ENCODE measurements around the gene HVCN1. TPM values are rescaled to one million over a fixed set of nuclear protein-coding genes. Genes with fewer than 3 reads are reported as not detected.

HVCN1 gene
- polyA plus RNA-seq, 2 of the 4 experiments (the other 2 are of a cell fraction): 0.34 to 1.1 TPM

GRCh38 chr12:110599334-110599733, 89.6 kb downstream of the HVCN1 start:
- ATAC-seq (no peak), DNase-seq (ENCODE audit: low read depth in 1 of 2, low spot score in 1 of 2) (no peak), FAIRE-seq (no peak)
- CTCF ChIA-PET: interaction anchor here (0.6 to 11.9 kb wide), 19 partner anchors 10 to 289 kb away, joined by 3 to 184 read pairs (median 6); partner anchors contain the start of genes ARPC3, FAM216A, GPN3 and RAD9B
- no peak overlapping the region for H3K4me2 ChIP-seq
- no peak overlapping the region for H3K27ac ChIP-seq
- H3K4me3 ChIP-seq: no peak overlapping the region
- no peak for TF ChIP-seq CBX2 (IDR thresholded peaks at IDR 0.05; ENCODE audit: borderline replicate concordance, low read depth)
- no peak for TF ChIP-seq MAFK (IDR thresholded peaks at IDR 0.05; ENCODE audit: partially characterized antibody)
- TF ChIP-seq, protein P1, sequence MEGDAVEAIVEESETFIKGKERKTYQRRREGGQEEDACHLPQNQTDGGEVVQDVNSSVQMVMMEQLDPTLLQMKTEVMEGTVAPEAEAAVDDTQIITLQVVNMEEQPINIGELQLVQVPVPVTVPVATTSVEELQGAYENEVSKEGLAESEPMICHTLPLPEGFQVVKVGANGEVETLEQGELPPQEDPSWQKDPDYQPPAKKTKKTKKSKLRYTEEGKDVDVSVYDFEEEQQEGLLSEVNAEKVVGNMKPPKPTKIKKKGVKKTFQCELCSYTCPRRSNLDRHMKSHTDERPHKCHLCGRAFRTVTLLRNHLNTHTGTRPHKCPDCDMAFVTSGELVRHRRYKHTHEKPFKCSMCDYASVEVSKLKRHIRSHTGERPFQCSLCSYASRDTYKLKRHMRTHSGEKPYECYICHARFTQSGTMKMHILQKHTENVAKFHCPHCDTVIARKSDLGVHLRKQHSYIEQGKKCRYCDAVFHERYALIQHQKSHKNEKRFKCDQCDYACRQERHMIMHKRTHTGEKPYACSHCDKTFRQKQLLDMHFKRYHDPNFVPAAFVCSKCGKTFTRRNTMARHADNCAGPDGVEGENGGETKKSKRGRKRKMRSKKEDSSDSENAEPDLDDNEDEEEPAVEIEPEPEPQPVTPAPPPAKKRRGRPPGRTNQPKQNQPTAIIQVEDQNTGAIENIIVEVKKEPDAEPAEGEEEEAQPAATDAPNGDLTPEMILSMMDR (IDR thresholded peaks at IDR 0.05): no peak
- TF ChIP-seq EHMT2 (IDR thresholded peaks at IDR 0.05; ENCODE audit: low read depth): no peak
- TF ChIP-seq POLR2A (IDR thresholded peaks at IDR 0.05; ENCODE audit: low read length): no peak
- TF ChIP-seq, protein P2, sequence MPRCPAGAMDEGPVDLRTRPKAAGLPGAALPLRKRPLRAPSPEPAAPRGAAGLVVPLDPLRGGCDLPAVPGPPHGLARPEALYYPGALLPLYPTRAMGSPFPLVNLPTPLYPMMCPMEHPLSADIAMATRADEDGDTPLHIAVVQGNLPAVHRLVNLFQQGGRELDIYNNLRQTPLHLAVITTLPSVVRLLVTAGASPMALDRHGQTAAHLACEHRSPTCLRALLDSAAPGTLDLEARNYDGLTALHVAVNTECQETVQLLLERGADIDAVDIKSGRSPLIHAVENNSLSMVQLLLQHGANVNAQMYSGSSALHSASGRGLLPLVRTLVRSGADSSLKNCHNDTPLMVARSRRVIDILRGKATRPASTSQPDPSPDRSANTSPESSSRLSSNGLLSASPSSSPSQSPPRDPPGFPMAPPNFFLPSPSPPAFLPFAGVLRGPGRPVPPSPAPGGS (IDR thresholded peaks at IDR 0.05): no peak
- TF ChIP-seq, protein P3, sequence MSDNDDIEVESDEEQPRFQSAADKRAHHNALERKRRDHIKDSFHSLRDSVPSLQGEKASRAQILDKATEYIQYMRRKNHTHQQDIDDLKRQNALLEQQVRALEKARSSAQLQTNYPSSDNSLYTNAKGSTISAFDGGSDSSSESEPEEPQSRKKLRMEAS (IDR thresholded peaks at IDR 0.05): no peak
- no peak for TF ChIP-seq MYC (IDR thresholded peaks at IDR 0.05; ENCODE audit: borderline replicate concordance, low read length)
- no peak for TF ChIP-seq SREBF2 (IDR thresholded peaks at IDR 0.05)
- no peak for TF ChIP-seq TFCP2L1 (CRISPR knock-in tag; IDR thresholded peaks at IDR 0.05)
- TF ChIP-seq, protein P4, sequence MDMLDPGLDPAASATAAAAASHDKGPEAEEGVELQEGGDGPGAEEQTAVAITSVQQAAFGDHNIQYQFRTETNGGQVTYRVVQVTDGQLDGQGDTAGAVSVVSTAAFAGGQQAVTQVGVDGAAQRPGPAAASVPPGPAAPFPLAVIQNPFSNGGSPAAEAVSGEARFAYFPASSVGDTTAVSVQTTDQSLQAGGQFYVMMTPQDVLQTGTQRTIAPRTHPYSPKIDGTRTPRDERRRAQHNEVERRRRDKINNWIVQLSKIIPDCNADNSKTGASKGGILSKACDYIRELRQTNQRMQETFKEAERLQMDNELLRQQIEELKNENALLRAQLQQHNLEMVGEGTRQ (IDR thresholded peaks at IDR 0.05): no peak
- TF ChIP-seq RFX5 (IDR thresholded peaks at IDR 0.05): no peak
- TF ChIP-seq FOSB (CRISPR knock-in tag; IDR thresholded peaks at IDR 0.05): no peak
- no peak for TF ChIP-seq EP300 (IDR thresholded peaks at IDR 0.05)
- no peak for TF ChIP-seq PBX3 (IDR thresholded peaks at IDR 0.05)
- TF ChIP-seq NR3C1 (IDR thresholded peaks at IDR 0.05): no peak
- no peak for TF ChIP-seq RCOR1 (IDR thresholded peaks at IDR 0.05; ENCODE audit: low read depth, low read length)
- TF ChIP-seq SMC3 (IDR thresholded peaks at IDR 0.05): no peak
- TF ChIP-seq JUN (IDR thresholded peaks at IDR 0.05): no peak
- TF ChIP-seq, protein P5, sequence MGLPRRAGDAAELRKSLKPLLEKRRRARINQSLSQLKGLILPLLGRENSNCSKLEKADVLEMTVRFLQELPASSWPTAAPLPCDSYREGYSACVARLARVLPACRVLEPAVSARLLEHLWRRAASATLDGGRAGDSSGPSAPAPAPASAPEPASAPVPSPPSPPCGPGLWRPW (IDR thresholded peaks at IDR 0.05): no peak
- WGBS (ENCODE audit: missing lambda C conversion rate): 82% methylated on average over 4 of the region's 4 CpGs
- no peaks in the 10 kb centered on the region for H3K4me1 ChIP-seq
- POLR2A ChIA-PET: interaction anchor here (1.4 kb wide), 1 partner anchor 149 kb away, joined by 5 read pairs; the partner anchor contains the start of gene ARPC3
- no peaks in the 10 kb centered on the region for H3K9me3 ChIP-seq

Small RNAs within 50 kb of the gene (small RNA-seq; reads per million reads assigned to genes)
- gene RN7SL387P: 0 reads per million in 6 experiments

Other genes starting within 250 kb of the HVCN1 start
- 83.3 and 171 TPM in 2 replicates for gene ARPC3, start 238.8 kb downstream of the HVCN1 start, polyA plus RNA-seq (2011; rRNA removed)
- gene ARPC3, start 238.8 kb downstream of the HVCN1 start, polyA plus RNA-seq (2017; fragmentation: RNase III; extraction: RNeasy Plus Mini Kit Qiagen cat#74134 plus additional on column Dnase treatment): 718 to 772 TPM (median 750 TPM) in 3 replicates
- gene GPN3, start 220.9 kb downstream of the HVCN1 start, polyA plus RNA-seq (2011; rRNA removed): 47.2 and 63.8 TPM in 2 replicates
- gene GPN3, start 220.9 kb downstream of the HVCN1 start, polyA plus RNA-seq (2017; fragmentation: RNase III; extraction: RNeasy Plus Mini Kit Qiagen cat#74134 plus additional on column Dnase treatment): 39.2 to 42.3 TPM (median 39.5 TPM) in 3 replicates
- 27.9 and 40.6 TPM in 2 replicates for gene FAM216A, start 220.3 kb downstream of the HVCN1 start, polyA plus RNA-seq (2011; rRNA removed)
- gene FAM216A, start 220.3 kb downstream of the HVCN1 start, polyA plus RNA-seq (2017; fragmentation: RNase III; extraction: RNeasy Plus Mini Kit Qiagen cat#74134 plus additional on column Dnase treatment): 18.1 to 22.6 TPM (median 18.1 TPM) in 3 replicates
- 213 and 230 TPM in 2 replicates for gene VPS29, start 187.0 kb downstream of the HVCN1 start, polyA plus RNA-seq (2011; rRNA removed)
- gene VPS29, start 187.0 kb downstream of the HVCN1 start, polyA plus RNA-seq (2017; fragmentation: RNase III; extraction: RNeasy Plus Mini Kit Qiagen cat#74134 plus additional on column Dnase treatment): 180 to 188 TPM (median 183 TPM) in 3 replicates
- gene RAD9B, start 186.8 kb downstream of the HVCN1 start, polyA plus RNA-seq (2011; rRNA removed): 0.60 and 0.66 TPM in 2 replicates
- 0.18 to 0.25 TPM (median 0.21 TPM) in 3 replicates for gene RAD9B, start 186.8 kb downstream of the HVCN1 start, polyA plus RNA-seq (2017; fragmentation: RNase III; extraction: RNeasy Plus Mini Kit Qiagen cat#74134 plus additional on column Dnase treatment)
- gene PPTC7, start 105.8 kb downstream of the HVCN1 start, polyA plus RNA-seq (2011; rRNA removed): 27.1 and 30.3 TPM in 2 replicates
- gene PPTC7, start 105.8 kb downstream of the HVCN1 start, polyA plus RNA-seq (2017; fragmentation: RNase III; extraction: RNeasy Plus Mini Kit Qiagen cat#74134 plus additional on column Dnase treatment): 13.8 to 15.1 TPM (median 14.7 TPM) in 3 replicates
- 56.9 and 62.2 TPM in 2 replicates for gene TCTN1, start 75.0 kb downstream of the HVCN1 start, polyA plus RNA-seq (2011; rRNA removed)
- gene TCTN1, start 75.0 kb downstream of the HVCN1 start, polyA plus RNA-seq (2017; fragmentation: RNase III; extraction: RNeasy Plus Mini Kit Qiagen cat#74134 plus additional on column Dnase treatment): 26.3 to 27.8 TPM (median 26.5 TPM) in 3 replicates
- gene PPP1CC, start 53.8 kb upstream of the HVCN1 start, polyA plus RNA-seq (2011; rRNA removed): 210 and 258 TPM in 2 replicates
- gene PPP1CC, start 53.8 kb upstream of the HVCN1 start, polyA plus RNA-seq (2017; fragmentation: RNase III; extraction: RNeasy Plus Mini Kit Qiagen cat#74134 plus additional on column Dnase treatment): 131 to 139 TPM (median 131 TPM) in 3 replicates
- gene CCDC63, start 157.9 kb upstream of the HVCN1 start, polyA plus RNA-seq (2011; rRNA removed): 0.04 and 0.05 TPM in 2 replicates
- gene CCDC63, start 157.9 kb upstream of the HVCN1 start, polyA plus RNA-seq (2017; fragmentation: RNase III; extraction: RNeasy Plus Mini Kit Qiagen cat#74134 plus additional on column Dnase treatment): not detected in 3 replicates
- gene MYL2, start 231.5 kb upstream of the HVCN1 start, polyA plus RNA-seq (2011; rRNA removed): 0.13 TPM in 1 of 2 replicates, not detected in the other
- gene MYL2, start 231.5 kb upstream of the HVCN1 start, polyA plus RNA-seq (2017; fragmentation: RNase III; extraction: RNeasy Plus Mini Kit Qiagen cat#74134 plus additional on column Dnase treatment): not detected in 3 replicates